GM18520 (cell line): ENCODE measurements around the gene SCAANT1.

Source experiments
- ATAC-seq: cut with Tn5 transposase; IDR thresholded peaks from one replicate; pipeline ENCODE4 v1.9.1; 2021; ENCODE audit not compliant: unreplicated experiment

Gene SCAANT1

DNA sequence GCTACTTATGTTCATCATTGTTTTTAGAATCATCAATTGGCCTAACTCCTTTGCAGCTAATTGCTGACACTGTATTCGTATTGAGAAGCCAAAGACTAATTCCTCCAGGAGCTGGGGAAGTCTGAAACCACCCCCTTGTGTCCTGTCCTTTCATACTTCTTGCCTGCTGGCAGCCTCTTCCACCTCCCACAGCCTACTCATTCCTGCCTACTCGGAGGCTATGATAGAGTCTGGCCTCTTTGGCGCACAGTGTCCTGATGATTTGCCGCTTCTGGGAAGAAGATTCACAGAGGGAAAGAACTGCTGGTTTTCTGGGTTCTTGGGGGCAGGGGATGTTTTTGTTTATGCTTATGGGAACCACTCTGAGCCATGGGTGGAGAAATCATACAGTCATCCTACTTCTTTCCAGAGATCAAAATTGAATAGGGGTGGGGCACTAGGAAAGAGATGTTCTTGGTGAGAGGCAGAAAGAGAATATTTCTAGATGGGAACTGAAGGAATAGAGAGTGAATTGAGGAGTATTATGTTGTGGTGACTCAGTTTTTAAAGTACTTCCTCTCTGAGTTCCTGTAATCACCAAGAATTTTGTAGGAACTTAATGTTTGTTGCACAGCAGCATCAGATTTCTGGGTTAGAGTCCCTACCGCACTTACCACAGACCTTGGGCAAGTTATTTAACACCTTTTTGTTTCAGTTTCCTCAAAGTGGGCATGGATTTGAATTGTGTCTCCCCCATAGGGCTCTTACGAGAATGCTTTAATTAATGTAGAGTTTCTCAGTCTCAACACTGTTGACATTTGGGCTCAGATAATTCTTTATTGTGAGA, 22.1 kb upstream of the SCAANT1 start:
- ATAC-seq, result no peak

DNA sequence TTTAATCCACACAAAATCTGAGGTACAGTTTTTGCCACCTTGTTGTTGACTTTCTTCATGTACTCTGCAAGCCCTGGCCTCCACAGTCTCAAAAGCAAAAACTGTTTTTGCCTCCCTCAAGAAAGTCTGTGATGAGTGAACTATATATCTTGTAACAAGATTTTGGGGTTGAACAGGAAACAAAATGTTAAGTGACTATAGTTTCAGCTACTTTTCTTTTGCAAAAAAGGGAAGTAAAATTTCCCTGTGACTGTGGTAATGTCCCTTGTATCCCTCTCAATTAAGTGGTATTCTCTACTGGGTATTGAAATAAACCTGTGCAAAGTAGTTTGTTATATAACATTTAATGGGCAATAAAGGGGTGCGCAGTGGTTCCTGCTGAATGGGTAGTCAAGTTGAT, 21.3 kb upstream of the SCAANT1 start:
- peak; percentile 32 for ATAC-seq

DNA sequence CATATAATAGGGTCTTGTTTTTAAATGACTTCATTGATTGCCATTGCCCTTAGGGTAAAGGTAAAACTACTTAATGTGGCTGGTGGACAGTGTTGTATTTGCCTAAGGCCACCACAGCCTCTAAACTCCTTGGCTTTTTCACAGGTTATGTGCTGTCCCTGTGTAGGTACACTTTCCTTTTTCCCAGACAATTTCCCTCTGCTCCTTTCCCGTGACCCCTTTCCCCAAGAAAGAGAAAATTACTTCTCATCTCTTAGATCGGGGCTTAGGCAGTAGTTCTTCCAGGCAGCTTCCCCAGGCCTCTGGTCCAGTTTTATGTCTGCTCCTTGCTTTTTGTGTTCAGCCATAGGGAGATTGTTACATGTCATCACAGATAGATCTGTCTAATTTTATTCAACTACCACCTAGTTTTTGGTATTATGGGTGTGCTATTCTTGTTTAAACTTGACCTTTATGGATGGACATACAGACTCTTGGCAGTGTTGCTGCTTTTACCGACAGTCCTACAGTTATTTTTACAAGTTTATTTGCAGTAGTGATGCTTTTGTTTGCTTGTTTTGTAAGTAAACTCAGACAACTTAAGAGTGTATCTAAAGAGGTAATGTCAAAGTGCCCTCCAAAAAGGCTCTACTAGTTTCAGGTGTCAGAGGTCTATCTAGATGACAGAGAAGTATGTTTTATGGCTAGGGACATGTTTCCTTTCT, 20.5 kb upstream of the SCAANT1 start:
- no peak for ATAC-seq

DNA sequence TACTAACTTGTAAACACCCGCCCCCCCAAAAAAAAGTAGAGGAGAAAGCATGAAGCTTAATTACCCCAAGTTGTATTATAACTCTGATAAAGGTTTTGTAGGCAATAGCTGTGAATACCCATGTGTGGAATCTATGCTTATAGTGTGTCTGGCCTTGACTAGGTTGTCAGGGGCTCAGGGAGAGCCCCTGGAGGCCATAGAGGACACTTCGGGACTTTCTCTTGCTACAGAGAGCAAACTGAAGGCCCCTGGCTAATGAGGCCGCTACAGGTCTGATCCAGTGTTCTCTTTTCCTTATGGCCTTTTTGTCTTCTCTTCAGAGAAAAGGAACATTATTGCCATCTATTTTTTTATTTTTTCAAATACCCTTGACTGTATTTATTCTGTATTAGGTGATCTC, 19.1 kb upstream of the SCAANT1 start:
- no peak for ATAC-seq

DNA sequence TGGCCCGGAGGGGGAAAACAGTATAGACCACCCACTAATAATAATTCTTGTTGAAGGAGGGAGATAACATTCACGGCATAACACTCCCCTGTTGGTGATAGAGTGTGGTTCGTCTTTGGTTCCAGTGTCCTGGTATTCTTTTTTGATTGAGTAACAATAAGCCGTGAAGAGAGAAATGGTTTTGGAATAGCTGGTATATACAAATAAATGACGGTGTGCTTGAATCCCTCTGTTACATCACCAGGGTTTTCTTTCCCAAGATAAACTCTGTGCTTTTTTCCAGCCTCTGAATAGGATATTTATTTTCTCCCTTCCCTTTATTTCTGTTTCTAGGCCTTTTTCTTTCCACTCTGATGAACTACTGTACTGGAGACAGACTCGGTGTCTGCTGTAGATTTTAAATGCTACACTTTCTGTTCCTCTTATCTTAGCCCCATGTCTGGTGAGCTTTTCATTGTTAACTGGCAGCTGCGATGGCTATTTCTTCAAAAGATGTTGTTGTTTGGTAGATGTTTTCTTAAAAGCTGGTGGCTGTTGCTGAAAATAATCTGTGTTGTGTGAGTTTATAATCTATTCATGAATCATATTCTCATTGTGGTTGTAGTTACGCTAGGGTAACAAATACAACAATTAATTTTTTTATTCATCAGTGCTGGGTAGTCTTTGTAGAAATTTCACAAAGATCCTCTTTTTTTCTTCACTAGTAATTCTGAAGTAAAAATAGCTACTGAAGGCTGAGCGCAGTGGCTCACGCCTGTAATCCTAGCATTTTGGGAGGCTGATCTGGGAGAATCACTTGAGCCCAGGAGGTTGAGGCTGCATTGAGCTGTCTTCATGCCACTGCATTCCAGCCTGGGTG, 15.5 kb upstream of the SCAANT1 start:
- no peak for ATAC-seq

DNA sequence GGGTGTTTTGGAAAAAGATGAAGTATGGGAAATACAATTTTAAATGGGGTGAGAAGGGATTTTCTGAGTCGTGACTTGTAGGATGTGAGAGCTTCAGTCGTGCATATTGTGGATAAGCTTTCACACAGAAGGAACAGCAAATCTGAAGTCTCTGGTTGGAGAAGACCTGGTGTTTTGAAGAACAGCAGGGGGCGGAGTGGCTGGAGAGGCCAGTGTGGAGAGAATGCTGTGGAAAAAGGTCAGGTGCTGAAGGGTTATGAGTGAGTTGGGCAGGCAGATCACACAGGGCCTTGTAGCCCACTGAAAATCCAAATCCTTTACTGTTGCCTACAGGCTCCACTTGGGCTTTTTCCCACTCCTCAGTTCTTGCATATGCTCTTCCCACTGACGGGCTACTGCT, 14.1 kb upstream of the SCAANT1 start:
- no peak for ATAC-seq

DNA sequence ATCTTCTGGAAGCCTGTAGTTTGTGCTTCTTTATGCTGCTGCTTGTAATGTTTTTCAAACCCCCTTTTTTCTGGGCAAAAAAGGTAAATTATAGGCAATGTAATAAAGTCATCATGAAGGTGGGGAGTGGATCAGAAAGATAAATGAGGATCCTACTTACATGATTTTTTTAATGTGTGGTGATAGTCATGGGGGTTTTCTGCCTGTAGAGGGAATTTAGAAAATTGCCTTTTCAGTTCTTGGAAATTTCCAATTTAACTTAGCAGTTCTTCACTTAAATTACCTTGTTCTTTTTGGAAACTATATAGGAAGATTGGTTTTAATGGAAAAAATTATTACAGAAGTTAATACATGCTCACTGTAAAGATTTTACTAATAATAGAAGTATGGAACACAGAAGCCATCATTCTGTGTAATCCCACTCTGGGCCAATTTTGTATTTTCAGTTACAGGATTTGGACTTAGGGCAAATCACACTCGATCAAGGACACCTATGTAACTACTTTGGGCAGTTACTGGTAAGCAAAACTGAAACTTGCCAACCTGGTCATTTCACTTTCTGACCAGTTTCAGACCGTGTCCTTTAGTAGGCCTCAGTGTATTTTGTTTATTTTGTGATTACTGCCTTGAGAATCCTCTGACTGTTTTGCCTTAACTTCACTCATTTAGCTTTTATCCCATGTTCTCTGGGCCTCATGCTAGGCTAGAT, 10.5 kb upstream of the SCAANT1 start:
- no peak for ATAC-seq

DNA sequence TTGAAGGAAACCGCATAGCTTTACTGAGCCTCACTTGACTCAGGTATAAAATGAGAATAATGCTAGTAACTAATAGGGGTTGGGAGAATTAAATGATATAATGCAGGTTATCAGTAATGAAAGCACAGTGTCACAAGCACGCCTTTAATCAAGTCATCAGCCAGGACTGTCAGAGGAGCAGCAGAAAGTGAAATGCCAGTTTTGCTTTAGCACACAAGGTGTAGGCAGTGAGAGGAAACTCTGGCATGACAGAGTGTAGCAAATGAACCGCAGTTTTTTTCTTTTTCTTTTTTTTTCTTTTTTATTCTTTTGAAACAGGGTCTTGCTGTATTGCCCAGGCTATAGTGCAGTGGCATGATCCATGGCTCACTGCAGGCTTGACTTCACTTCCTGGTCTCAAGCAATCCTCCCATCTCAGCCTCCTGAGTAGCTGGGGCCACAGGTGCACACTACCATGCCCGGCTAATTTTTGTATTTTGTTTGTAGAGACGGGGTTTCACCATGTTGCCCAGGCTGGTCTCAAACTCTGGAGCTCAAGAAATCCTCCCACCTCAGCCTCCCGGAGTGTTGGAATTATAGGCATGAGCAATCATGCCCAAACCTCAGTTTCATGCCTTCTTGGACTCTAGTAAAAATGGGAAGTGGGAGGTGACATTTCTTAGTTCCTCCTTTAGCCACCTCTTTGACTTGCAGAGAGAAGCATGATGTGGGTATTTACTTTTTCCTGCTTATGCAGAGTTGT, 9.7 kb upstream of the SCAANT1 start:
- peak; percentile 70 for ATAC-seq

DNA sequence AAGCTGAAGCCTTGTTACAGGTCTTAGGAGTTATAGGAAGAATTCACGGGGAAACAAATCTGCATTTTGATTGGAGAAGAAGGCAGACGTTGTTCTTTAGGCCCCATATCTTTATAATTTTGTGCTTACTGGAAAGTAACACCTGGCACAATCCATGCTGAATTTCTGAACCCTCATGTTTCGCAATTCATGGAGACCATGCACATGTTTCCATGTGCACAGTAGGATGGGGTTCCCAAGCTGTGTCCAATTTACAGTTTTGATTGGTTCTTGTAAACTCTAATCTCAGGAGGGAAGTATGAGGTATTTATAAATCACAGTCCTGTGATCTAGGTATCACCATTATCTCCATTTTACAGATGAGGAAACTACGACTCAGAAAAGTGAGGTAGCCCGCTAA, 7.8 kb upstream of the SCAANT1 start:
- ATAC-seq, result no peak

DNA sequence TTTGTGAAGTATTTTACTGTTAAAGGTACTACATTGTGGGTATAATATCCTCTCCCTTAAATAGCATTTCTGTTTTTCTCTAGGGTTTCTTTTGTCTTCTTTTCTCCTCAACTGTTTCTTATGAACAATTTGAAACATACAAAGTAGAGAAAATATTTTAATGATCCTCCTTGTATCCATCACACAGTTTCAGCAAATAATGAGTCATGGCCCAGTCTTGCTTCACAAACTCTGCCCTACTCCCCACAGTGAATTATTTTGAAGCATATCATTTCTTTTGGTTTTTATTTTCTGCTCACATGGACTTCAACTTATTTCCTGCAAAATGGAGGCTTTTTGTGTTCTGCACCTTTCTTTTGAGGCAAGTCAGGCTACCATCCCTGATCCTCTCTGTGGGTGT, 6.1 kb upstream of the SCAANT1 start:
- ATAC-seq, result no peak

DNA sequence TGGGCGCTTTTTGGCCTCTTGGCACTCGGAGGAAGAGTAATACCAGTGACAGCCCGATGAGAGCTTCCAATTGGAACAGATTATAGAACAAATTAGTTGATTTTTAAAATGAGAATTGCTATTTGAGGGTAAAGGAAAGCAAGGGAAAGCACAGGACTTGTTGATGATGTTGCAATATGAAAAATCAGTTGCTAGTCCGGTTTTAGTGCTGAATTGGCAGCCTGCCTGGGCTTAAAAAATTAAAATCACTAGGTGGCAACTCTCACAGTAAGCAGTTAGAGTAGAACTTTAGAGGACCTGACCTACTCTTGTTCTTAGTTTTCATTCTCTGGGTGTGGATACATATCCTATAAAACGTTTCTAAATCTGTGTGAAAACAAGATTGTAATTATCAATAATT, 2.1 kb upstream of the SCAANT1 start:
- ATAC-seq, result no peak

DNA sequence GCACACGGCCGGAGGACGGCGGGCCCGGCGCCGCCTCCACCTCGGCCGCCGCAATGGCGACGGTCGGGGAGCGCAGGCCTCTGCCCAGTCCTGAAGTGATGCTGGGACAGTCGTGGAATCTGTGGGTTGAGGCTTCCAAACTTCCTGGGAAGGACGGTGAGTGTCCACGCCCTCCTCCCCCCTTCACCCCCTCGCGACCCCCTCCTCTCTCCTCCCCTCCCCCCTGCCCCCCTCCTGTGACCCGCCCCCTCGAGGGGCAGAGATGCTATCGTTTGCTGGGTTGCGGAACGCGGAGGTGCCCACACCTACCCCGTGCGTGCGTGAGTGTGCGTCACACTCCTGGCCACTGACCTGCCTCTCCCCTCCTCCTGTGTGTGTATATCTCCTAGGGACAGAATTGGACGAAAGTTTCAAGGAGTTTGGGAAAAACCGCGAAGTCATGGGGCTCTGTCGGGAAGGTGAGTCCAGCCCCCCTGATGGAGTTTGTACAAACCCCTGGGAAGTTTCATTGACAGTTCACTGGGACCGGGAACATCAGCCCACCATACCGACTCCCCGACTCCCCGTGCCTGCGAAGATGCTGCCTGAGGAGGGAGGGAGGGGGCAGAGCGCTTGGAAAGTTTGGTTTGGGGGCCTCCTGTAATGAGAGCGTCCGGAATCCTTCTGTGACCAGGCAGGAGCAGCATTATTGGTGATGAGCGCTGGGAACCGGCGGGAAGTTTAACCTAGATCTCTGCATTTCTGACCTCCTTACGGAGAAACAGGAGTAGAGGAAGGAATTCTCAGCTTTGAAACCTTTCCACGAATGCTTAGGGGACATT, 795 bp upstream of the SCAANT1 start:
- ATAC-seq, result peak; percentile 13

DNA sequence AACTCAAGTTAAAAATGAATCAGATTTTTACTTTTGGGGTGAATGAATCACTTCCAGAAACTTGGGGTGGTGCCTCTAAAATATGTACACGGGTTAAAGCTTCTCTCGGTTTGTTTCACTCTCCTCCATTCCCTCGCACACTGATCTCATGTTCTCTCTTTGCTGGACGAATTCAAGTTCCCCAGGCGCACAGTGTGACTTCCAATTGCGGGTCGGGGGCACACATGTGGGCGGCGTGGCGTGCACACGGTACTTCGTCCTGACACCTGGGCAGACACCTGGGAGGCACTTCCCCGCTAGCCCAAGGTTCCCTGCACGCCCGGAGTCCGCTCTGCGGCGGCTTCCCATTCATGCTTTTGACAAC, 692 bp downstream of the SCAANT1 start:
- ATAC-seq, result no peak

DNA sequence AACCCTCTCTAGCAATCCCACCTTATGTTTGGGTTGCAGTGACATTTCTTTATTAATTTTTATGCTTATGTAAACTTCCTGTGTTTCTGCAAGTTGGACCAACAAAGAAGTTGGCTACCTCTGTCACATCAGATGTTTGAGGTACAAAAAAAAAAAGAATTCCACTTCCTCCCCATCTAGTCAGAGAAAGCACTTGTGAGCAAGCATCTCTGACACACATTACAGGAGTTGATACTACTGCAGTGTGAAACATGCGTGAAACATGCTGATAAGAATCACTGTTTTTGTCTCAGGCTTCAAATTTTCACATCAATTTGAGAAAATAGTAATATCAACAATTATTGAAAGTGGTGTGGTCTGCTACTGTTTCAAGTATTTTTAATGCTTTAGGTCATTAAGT, 1.3 kb downstream of the SCAANT1 start:
- ATAC-seq, result no peak

DNA sequence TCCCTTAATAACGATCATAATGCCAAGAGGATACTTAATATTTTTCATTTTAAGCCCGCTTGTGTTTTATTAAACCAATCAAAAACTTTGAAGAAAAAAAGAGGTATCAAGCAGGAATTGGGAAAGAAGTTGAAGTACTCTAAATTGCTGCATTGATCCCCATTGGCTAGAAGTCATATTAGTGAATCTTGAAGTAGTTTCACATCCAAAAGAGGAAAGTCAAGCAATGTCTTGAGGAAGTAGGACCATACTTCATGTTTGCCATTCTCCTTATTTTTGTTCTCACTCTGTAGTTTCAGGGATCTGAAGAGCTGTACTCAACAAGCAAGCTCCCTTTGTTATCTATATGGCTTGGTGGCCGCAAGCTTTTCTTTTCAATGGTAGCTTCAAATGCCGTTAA, 2.2 kb downstream of the SCAANT1 start:
- ATAC-seq, result no peak

DNA sequence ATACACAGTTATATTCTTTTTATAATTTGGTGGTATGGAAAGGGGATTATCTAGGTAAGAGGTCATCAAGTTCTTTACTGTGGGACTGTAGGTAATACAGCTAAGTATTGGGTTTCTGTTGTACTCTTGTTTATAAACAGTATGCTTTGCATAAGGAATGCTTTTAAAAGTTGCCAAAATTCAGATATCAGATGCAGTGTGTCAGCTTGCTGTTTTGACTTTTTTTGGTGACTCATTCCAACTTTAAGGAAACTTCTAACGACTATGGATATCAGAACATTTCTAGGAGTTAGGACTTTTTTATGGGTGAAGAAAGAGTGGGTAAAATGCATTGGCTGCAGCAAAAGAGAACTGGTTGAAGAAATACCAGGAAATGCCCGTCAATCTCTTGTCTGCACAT, 2.8 kb downstream of the SCAANT1 start:
- ATAC-seq, result no peak

DNA sequence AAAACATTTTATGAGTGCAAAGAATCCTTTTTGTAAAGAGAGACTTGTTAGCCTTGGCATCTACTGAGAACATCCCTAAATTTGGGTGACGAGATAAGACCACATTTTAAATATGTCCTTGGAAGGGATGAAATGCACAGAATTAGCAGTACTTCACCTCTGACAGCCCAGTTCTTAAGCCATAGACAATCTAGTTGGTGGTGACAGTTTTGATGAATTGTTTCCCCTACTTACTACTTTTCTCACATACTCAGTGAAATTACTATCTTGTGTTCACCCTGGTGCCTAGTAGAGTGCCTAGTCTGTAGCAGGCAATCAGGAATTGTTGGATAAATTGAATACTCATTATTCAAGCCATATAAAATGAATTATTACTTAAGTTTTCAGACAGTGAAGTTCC, 3.4 kb downstream of the SCAANT1 start:
- ATAC-seq, result no peak

DNA sequence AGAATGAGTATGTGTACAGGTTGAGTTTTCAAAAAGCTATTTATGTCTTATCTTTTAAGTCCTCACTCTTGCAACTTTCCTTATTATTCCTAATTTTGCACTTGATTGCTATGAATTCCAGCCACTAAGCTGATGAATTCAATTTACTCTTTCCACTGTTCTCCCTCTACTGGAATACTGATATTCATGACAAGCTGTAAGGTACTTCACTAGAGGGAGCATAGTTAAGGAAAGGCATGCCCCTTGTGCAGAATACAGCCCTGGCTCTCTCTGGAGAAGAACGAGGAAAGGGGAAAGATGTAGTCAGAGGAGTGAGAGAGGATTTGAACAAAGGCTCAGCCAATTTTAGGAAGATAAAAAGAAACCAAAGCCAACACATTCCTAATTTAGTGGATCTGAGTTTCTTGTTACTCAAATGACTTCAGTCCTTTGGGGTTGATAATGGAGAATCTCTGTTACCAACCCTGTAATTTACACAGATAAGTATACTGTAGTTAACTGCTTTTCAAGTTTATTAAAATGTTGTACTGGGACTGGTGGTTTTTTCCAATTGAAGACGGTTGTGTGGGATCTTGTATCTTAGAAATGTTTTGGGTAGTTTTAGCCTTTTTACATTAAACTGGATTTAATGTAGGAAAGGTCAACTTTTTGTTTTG, 4.0 kb downstream of the SCAANT1 start:
- no peak for ATAC-seq
